NCI-H1092 treated with DMSO at 0.1 percent for 48 hours (cell line): ENCODE measurements around the gene PRICKLE4.

ENCODE experiments used
- DNase-seq: peaks from one replicate; lab custom pipeline; 2025; lab: John Stamatoyannopoulos, UW

PRICKLE4 gene

DNA sequence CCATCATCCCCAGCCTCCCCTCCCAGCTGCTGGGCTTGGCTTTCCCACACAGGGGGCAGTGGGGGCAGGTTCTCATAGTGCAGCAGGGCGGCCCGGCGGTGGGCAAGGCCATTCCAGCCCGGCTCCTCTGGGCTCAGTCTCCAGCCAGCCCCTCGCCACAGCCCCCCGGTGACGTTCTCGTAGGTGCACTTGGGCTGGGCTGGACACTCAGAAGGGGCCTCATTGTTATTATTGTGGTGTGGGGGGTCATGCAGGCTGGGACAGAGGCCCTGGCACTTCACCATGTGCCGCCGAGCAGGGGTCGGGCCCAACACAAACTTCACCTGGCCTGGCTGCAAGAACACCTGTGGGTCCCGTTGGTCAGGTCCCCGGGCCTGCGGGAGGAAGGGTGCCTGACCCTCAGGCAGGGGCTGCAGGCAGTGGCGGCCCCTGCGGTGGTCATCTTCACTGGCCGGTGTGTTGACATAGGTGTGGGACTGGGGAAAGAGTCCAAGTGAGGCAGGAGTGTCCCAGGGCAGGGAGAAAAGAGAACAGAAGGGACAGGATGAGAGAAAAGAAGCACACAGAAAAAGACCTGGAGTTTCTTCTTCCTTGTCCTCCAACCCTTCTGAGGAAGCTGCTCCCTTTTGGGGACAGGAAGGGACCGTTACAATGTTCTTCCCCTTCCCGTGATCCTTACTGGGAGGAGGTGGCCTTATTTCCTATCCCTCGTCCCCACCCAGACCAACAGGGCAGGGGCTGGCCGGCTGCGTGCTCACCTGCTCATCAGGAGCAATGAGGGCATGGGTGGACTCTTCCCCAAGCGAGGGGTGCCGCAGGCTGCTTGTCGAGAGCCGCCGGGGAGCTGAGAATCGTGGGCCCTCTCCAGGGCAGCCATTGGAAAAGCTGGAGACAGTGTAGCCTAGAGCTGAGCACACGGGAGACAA, 9.3 kb upstream of the PRICKLE4 start:
- DNase-seq, result no peak

- no peak for DNase-seq
Measured at GRCh38 chr6:41774841-41775240, 5.7 kb upstream of the PRICKLE4 start.

- DNase-seq, result no peak
Measured at GRCh38 chr6:41775293-41775882, 5.2 kb upstream of the PRICKLE4 start.

GRCh38 chr6:41777551-41778285, 2.9 kb upstream of the PRICKLE4 start:
- DNase-seq, result no peak

GRCh38 chr6:41778895-41779294, 1.7 kb upstream of the PRICKLE4 start:
- DNase-seq, result no peak

DNA sequence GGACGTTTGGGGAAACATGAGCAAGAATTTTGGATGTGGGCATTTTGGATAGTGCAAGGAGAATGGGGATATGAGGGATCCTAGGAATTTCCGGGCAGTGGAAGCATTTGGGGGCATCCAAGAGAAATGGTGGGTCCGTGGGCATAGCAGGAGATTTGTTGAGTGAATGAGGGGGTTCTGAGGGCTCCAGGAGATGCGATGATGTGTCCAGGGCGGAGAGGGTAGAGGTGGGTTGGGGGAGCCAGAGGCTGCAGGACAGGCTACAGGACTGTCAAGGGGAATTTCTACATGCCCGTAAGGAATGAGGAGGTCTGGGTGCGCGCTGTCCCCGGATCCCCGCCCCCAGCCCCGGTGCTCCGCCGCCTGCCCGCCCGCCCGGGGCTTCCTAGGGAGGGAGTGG, 1.2 kb upstream of the PRICKLE4 start:
- no peak for DNase-seq

DNA sequence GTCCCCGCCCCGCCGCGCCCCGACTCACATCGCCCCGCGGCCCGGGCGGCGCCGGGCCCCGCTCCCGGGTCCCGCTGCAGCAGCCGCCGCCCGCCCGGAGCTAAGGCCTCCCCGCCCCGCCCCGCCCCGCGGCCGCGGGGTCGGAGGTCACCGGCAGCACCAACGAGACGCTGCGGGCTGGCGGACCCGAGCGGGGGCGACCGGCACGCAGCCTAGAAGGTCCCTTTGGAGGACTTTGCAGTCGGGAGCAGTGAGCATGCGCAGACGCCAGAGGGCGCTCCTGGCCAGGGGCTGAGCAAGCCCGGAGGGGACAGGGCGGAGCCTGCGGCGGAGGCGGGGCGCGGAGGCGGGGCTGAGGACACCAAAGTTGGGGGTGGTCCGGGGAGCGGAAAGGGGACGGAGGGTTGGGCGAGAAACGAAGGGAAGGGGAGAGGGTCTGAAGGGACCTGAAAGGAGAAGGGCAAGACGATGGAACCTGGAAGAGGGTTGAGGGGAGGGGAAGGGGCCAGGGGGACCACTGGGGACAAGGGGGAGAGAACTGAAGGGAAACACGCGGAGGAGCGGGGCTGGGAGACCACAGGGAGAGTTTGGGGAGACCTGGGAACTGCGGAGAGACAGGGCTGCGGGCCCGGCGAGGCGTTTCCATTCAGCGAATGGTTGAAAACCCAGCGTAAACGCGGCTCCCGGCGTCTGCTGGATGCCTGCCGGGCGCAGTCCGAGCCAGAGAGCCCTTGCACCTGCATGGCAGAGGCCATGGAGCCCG, 613 bp upstream of the PRICKLE4 start, which contains the start of gene FRS3:
TSS of gene FRS3 (minus strand) at position 113 of the 763 bp plus-strand sequence. CDS start 2,913 bp downstream, outside the sequence.
- peak; percentile 87 for DNase-seq

DNA sequence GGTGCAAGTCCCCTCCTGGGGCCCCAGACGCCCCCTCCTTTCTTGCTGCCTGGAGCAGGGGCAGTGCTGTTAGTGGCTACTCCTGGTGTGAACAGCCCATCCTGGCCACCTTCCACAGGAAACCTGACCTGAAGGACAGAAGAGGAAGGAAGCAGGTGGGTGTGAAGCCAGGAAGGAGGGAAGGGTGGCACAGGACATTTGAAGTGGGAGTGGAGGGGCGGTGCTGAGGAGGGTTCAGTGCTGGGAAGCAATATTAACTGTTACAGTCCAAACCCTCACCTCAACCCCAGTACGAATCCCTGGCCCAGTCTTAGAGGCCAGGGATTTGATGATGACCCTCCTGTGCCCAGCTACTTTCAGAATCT, 766 bp downstream of the PRICKLE4 start:
- DNase-seq, result no peak

DNA sequence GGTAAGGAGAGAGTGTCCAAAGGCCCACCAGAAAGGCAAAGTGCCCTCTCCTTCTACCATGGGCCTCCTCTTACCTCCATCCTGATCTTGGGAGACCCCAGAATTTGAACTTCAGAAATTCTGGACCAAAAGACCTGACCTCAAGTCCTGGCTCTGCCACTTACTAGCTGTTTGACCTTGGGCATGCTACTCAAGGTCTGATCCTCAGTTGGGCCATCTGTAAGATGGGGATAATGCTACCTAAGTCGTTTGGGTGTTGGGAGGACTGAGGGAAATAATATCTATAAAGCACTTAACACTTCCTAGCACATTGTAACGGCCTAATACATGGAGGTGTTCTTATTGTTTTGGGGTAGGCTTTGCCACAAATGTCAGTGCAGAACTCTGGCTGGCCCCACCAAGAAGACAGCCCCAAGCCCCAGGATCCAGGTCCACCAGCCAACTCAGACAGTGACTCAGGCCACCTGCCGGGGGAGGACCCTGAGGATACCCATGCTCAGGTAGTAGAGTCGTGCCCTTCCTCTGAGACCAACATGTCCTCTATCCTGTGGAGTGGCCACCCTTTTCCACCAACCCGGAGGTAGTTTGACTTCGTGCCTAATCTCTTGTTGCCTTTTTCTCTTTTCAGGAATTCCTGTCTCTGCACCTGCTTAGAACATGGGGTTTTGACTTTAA, 2.7 kb downstream of the PRICKLE4 start:
- DNase-seq, result no peak

DNA sequence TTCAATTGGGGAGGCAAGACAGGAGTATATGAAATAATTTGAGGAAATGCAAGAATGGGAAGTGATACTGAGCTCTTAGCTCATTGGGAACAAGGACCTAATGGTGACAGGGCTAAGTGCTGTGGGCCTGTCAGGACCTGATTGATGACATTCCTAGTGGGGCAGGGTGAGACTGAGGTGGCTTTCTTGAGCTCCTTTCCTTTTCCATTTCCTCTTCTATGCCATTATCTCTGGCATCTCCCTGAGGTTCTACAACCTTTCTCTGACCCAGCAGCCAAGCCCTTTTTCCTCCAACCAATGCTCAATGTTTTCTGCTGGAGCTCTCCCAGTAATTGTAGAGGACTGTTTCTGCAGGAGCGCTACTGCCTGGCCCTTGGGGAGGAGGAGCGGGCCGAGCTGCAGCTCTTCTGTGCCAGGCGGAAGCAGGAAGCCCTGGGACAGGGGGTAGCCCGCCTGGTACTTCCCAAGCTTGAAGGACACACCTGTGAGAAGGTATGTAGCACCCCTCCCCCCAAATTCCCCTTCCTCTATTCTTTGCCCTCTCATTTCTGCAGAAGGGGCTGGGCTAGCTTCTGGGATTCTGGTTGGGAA, 4.1 kb downstream of the PRICKLE4 start:
- DNase-seq, result no peak

DNA sequence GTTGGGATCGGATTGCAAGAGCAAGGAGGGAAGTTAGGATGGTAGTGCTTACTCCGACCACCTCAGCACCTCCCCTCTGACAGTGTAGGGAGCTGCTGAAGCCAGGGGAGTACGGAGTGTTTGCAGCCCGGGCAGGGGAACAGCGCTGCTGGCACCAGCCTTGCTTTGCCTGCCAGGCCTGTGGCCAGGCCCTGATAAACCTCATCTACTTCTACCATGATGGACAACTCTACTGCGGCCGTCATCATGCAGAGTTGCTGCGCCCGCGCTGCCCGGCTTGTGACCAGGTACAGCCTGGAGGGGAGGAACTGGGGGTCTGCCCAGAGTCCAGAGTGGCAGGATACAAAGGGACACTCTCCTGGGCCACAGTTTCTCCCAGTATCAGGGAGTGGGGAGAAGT, 4.7 kb downstream of the PRICKLE4 start:
- DNase-seq, result no peak

DNA sequence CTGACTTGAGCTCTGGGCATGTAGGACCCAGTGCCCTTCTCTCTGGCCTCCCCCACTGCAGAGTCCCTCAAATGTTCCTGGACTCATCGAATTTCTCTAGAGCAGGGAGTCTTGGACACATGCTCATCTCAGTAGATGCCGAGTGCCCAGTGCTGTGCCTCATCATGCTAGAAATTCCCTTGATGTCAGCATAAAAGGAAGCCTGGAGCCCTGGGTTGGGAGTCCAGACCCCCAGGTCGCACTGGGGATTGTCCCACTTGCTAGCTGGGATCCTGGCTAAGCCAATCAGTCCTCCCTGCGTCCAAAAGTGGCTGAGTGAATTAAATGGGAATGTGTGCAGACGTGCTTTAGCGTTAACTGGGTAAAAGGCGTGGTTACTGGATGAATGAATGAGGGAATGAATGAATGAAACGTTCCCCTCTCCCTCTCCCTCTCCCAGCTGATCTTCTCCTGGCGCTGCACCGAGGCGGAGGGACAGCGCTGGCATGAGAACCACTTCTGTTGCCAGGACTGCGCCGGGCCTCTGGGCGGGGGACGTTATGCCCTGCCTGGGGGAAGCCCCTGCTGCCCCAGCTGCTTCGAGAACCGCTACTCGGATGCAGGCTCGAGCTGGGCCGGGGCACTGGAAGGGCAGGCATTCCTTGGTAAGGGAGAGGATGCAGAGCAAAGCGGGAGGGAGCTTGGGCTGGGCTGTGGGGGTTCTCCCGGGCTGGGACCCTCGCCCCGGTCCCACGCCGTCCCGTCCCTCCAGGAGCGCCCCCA, 5.3 kb downstream of the PRICKLE4 start:
- no peak for DNase-seq

GRCh38 chr6:41786451-41787218, 6.1 kb downstream of the PRICKLE4 start:
- peak; percentile 49 for DNase-seq

DNA sequence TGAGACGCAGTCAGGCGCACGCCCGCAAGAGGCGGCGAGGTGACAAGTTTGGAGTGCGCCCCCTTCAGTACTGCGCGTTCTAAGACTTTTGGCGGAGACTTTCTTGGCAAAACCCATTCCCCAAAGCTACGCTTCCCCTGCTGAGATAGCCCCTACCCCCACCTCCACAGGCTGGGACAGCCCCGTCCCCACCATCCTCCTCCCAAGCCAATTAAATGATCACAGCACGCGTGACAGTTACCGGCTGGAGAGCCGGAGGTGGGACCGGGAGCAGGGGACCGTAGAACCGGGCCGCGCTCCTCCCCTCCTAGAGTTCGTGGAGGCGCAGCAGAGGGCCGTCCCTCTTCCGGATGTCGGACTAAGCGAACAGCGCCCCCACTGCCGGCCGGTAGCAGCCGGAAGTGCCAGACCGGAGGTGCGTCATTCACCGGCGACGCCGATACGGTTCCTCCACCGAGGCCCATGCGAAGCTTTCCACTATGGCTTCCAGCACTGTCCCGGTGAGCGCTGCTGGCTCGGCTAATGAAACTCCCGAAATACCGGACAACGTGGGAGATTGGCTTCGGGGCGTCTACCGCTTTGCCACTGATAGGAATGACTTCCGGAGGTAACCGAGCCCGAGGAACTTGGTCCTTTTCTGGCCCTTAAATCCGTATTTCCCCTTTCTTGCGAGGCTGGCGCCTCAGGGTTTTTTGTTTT, 6.8 kb downstream of the PRICKLE4 start, which contains the start of gene TOMM6:
TSS of gene TOMM6 (plus strand) at position 476 of the 699 bp plus-strand sequence. CDS start at position 480, 4 bp downstream.
- DNase-seq, result peak; percentile 92

GRCh38 chr6:41789390-41789724, 8.8 kb downstream of the PRICKLE4 start:
- DNase-seq, result no peak

- DNase-seq, result no peak
Measured at GRCh38 chr6:41790045-41790444, 9.5 kb downstream of the PRICKLE4 start.

DNA sequence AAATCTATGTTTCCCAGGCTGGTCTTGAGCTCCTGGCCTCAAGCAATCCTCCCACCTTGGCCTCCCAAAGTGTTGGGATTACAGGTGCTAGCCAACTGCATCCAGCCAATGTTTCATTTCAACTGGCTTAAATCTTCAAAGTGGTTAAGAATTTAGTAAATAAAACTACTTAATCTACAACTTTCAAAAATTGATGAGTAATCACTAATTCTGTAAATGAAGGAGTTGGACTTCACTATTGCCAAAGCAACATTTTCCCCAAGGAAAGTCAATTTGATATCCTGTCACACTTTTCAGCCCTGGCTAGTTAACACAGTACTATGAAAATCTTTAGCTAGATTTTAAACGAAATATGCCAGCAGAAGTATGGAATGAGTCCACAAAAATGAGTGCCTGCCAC, 10.7 kb downstream of the PRICKLE4 start:
- DNase-seq, result no peak

- no peak for DNase-seq
Measured at GRCh38 chr6:41791984-41792383, 11.4 kb downstream of the PRICKLE4 start.

DNA sequence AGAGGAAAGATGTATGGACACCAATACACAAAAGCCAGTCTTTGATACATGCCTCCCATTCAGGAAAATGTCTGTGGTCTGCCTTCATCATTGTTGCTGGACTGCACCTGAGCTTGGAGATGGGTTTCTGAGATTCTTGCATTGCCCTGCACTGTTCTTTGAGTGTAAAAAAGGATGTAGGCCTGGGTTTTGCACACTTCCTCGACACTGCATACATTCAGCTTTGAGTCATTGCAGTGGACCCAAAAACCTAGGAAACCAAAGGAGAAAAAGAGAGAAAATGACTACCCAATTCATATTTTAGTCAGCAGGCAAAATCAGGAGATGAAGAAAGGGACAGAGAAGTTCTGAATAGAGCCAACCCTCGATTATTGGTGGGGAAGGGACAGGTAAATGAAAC, 15.9 kb downstream of the PRICKLE4 start:
- DNase-seq, result no peak
